Measurements from ENCODE around the gene JAML.

DNA sequence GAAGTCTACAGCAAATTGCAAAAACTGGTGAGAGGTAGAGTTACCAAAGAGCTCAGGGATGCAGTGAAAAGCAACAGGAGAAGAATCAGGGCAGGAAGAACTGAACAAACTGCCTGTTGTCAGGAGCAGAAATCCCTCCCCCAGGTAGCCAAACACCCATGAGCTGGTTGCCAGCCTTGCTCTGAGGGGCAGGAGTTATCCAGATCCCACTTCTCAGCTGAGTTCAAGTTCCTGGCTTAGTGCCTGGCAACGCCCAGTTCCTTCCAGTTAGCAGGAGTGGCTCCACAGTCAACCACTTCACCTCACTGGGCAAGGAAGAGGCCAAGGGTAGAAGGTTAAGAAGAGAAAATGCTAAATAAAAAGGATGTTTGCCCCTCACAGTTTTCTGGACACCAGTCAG lies 41.1 kb upstream of the JAML start:
- TF ChIP-seq, protein P1, sequence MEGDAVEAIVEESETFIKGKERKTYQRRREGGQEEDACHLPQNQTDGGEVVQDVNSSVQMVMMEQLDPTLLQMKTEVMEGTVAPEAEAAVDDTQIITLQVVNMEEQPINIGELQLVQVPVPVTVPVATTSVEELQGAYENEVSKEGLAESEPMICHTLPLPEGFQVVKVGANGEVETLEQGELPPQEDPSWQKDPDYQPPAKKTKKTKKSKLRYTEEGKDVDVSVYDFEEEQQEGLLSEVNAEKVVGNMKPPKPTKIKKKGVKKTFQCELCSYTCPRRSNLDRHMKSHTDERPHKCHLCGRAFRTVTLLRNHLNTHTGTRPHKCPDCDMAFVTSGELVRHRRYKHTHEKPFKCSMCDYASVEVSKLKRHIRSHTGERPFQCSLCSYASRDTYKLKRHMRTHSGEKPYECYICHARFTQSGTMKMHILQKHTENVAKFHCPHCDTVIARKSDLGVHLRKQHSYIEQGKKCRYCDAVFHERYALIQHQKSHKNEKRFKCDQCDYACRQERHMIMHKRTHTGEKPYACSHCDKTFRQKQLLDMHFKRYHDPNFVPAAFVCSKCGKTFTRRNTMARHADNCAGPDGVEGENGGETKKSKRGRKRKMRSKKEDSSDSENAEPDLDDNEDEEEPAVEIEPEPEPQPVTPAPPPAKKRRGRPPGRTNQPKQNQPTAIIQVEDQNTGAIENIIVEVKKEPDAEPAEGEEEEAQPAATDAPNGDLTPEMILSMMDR (IDR thresholded peaks at IDR 0.05; ENCODE audit: low read length), result no peak
- TF ChIP-seq EZH2 (IDR thresholded peaks at IDR 0.05; ENCODE audit: borderline replicate concordance, low read length), result no peak

Measured in OCI-LY1 (cell line).